Osteocyte (in vitro differentiated cells): ENCODE results near the gene ACY1. TPM values are rescaled to one million over a fixed set of nuclear protein-coding genes. Genes with fewer than 3 reads are reported as not detected.

Experiments
- DNase-seq: peaks from one replicate; pipeline ENCODE4 v3.0.0; 2021; ENCODE audit warnings: mixed read lengths; ENCODE audit not compliant: unreplicated experiment; ENCODE audit errors: extremely low spot score
- H3K27ac Mint-ChIP-seq: one replicate; pipeline ENCODE4 v1.8.0; 2021; ENCODE audit warnings: mild to moderate bottlenecking, mixed read lengths; ENCODE audit not compliant: unreplicated experiment
- H3K27me3 Mint-ChIP-seq: one replicate; pipeline ENCODE4 v1.8.0; 2021; ENCODE audit warnings: mixed read lengths; ENCODE audit not compliant: unreplicated experiment
- H3K36me3 Mint-ChIP-seq: one replicate; pipeline ENCODE4 v1.8.0; 2021; ENCODE audit warnings: mixed read lengths; ENCODE audit not compliant: unreplicated experiment
- H3K4me1 Mint-ChIP-seq: one replicate; pipeline ENCODE4 v1.8.0; 2021; ENCODE audit warnings: mixed read lengths; ENCODE audit not compliant: unreplicated experiment
- H3K4me3 Mint-ChIP-seq: one replicate; pipeline ENCODE4 v1.8.0; 2021; ENCODE audit warnings: mild to moderate bottlenecking, moderate library complexity, mixed read lengths; ENCODE audit not compliant: unreplicated experiment
- H3K9me3 Mint-ChIP-seq: one replicate; pipeline ENCODE4 v1.8.0; 2021; ENCODE audit warnings: mixed read lengths; ENCODE audit not compliant: unreplicated experiment
- CTCF ChIP-seq: fragments of 200-600 bp; sonication (generic); IDR thresholded peaks from 2 replicates; pipeline ENCODE4 v1.5.0; 2021; ENCODE audit warnings: antibody characterized with exemption, mild to moderate bottlenecking, moderate library complexity
- total RNA-seq: library from RNA; stranded (reverse); gene quantifications from 2 replicates; pipeline ENCODE4 v1.2.1, GENCODE V29; 2021

ACY1 gene
- total RNA-seq, 1 donor from 2014 or later = 40.1 TPM

DNA sequence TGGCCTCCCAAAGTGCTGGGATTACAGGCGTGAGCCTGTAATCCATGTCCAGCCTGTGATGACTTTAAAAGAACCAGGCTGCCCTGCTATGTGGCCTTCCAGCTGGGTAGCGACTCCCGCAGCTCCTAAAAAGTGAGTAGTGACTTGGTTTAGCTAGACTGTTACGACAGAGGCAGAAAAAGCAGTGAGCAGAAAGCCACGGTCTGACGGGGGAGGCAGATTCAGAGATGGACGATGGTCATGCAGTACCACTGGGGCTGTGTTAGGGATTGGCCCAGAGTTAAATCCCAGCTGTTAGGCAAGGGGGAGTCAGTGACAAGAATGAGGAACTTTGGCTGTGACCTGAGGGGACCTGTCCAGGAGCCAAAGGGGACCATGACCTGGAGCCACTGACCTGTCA lies 15.4 kb downstream of the ACY1 start:
- TF ChIP-seq CTCF = no peak
- peaks cover 10% of the 10 kb centered on the region for H3K36me3 Mint-ChIP-seq
- no peaks in the 10 kb centered on the region for H3K9me3 Mint-ChIP-seq
- H3K27ac Mint-ChIP-seq = no peak overlapping the region
- peaks cover 8% of the 10 kb centered on the region for H3K27me3 Mint-ChIP-seq
- H3K4me3 Mint-ChIP-seq = no peak overlapping the region
- no peak for DNase-seq
- H3K4me1 Mint-ChIP-seq = peaks cover 21% of the 10 kb centered on the region

DNA sequence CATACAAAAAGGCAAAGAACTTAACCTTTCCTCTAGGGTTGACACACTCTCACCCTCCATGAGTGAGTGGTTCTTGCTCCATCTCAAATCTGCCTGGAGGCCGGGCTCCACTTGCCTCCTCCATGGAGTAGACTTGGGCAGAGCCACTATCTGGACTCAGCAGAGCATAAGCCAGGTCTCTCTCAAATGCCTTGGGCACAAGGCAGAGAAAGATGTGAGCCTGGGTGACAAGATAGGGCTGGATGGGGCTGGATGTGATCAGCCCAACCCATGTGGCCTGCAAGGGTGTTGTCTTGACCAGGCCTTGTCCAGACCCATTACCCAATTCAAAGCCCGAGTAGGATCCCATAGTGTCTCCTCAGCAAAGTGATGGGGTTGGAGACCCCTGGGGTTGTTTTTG lies 16.5 kb downstream of the ACY1 start:
- Mint-ChIP-seq H3K9me3 (no peaks in the 10 kb centered on the region), H3K4me1 (peaks cover 17% of the 10 kb centered on the region), H3K36me3 (peaks cover 4% of the 10 kb centered on the region), H3K27me3 (peaks cover 8% of the 10 kb centered on the region), H3K27ac (no peak overlapping the region), H3K4me3 (no peak overlapping the region)
- TF ChIP-seq CTCF = no peak
- DNase-seq = peak; percentile 65

- H3K9me3 Mint-ChIP-seq = no peaks in the 10 kb centered on the region
- no peak overlapping the region for H3K27ac Mint-ChIP-seq
- H3K36me3 Mint-ChIP-seq = no peaks in the 10 kb centered on the region
- peak; percentile 97 for TF ChIP-seq CTCF
- peak; percentile 90 for DNase-seq
- peaks cover 8% of the 10 kb centered on the region for H3K27me3 Mint-ChIP-seq
- no peak overlapping the region for H3K4me3 Mint-ChIP-seq
- peaks cover 22% of the 10 kb centered on the region for H3K4me1 Mint-ChIP-seq
Observed at GRCh38 chr3:52001443-52001974, 18.2 kb downstream of the ACY1 start.

- no peak for DNase-seq
- Mint-ChIP-seq H3K27me3 (peaks cover 5% of the 10 kb centered on the region), H3K36me3 (no peaks in the 10 kb centered on the region), H3K9me3 (no peaks in the 10 kb centered on the region), H3K27ac (no peak overlapping the region), H3K4me1 (peaks cover 22% of the 10 kb centered on the region), H3K4me3 (no peak overlapping the region)
- no peak for TF ChIP-seq CTCF
Observed at GRCh38 chr3:52002748-52003147, 19.4 kb downstream of the ACY1 start.

DNA sequence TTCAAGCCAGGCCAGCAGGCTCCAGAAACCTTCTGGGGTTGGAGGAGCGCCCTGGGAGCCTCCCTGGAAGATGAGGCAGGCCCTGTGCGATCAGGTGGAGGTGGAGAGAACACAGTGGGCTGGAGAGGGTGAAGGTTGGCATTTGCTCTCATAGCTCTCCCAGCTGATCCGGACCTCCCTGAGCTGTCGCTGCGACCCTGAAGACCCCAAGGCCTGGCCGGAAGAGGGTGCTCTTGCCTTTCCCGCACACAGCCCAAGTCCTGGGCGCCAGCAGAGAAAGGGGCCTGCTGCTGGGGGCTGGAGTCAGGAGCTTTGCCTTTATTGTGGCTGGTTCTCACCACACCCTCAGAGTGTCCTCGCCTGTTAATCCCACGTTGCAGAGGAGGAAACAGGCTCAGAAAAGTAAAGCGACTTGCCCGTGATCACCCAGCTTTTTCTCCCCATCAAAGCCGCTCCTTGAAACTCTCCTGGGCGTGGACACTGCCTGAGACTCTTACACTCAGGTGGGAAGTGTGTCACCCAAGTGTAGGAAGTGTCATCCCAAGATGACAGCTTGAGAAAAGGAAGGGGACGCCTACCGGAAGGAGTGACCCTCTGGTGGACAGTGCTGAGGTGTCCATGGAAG lies 20.9 kb downstream of the ACY1 start:
- Mint-ChIP-seq H3K9me3 (no peaks in the 10 kb centered on the region), H3K27ac (no peak overlapping the region), H3K4me1 (peaks cover 22% of the 10 kb centered on the region), H3K27me3 (no peaks in the 10 kb centered on the region), H3K36me3 (no peaks in the 10 kb centered on the region), H3K4me3 (no peak overlapping the region)
- no peak for DNase-seq
- peak; percentile 78 for TF ChIP-seq CTCF
